ENCODE results near the gene GOLGA2. TPM values are rescaled to one million over a fixed set of nuclear protein-coding genes. Genes with fewer than 3 reads are reported as not detected.
A peak's percentile ranks its signal among the peaks of the same experiment; 100 is the strongest.

The GOLGA2 gene
- total and polyA plus RNA-seq, 2 of the 13 experiments (the other 11 are each of a cell fraction or from before 2014, with no cell fraction given) = 45.3 to 45.8 TPM

DNA sequence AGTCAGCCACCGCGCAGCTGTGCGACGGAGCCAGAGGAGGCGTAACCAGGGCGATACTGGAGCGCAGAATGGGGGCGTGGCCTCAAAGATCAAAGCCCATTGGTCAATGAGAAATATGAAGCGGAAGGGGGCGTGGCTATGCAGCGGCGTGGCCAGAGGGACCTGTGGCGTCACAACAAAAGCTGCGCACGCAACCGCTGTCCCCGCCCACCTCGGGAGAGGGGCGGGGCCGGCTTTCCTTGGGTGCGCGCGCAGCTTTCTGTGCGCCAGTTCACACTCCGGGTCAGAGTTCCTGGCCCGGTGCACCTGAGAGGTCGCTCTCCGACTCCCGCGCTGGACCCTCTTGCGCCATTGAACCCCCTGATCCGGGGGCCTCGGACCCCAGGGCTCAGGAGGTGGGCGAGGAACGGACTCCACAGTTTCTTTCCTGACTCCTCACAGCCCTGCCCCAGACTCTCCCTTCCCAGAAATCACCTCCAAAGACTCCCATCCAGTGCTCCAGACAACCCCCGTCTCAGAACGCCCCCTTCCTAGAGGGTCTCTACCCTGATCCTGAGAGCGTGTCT, 284 bp upstream of the GOLGA2 start, which contains the start of gene SWI5 (continued):
- TF ChIP-seq, protein P1, sequence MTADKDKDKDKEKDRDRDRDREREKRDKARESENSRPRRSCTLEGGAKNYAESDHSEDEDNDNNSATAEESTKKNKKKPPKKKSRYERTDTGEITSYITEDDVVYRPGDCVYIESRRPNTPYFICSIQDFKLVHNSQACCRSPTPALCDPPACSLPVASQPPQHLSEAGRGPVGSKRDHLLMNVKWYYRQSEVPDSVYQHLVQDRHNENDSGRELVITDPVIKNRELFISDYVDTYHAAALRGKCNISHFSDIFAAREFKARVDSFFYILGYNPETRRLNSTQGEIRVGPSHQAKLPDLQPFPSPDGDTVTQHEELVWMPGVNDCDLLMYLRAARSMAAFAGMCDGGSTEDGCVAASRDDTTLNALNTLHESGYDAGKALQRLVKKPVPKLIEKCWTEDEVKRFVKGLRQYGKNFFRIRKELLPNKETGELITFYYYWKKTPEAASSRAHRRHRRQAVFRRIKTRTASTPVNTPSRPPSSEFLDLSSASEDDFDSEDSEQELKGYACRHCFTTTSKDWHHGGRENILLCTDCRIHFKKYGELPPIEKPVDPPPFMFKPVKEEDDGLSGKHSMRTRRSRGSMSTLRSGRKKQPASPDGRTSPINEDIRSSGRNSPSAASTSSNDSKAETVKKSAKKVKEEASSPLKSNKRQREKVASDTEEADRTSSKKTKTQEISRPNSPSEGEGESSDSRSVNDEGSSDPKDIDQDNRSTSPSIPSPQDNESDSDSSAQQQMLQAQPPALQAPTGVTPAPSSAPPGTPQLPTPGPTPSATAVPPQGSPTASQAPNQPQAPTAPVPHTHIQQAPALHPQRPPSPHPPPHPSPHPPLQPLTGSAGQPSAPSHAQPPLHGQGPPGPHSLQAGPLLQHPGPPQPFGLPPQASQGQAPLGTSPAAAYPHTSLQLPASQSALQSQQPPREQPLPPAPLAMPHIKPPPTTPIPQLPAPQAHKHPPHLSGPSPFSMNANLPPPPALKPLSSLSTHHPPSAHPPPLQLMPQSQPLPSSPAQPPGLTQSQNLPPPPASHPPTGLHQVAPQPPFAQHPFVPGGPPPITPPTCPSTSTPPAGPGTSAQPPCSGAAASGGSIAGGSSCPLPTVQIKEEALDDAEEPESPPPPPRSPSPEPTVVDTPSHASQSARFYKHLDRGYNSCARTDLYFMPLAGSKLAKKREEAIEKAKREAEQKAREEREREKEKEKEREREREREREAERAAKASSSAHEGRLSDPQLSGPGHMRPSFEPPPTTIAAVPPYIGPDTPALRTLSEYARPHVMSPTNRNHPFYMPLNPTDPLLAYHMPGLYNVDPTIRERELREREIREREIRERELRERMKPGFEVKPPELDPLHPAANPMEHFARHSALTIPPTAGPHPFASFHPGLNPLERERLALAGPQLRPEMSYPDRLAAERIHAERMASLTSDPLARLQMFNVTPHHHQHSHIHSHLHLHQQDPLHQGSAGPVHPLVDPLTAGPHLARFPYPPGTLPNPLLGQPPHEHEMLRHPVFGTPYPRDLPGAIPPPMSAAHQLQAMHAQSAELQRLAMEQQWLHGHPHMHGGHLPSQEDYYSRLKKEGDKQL (CRISPR knock-in tag; IDR thresholded peaks at IDR 0.05; ENCODE audit: low read depth) = no peak
- TF ChIP-seq NR2F1 (CRISPR knock-in tag; IDR thresholded peaks at IDR 0.05) = peak; percentile 82 to 92; a peak in 3 of 4 replicates
- no peak for TF ChIP-seq ZNF629 (CRISPR knock-in tag; conservative IDR thresholded peaks at IDR 0.05)
- no peak for TF ChIP-seq HIVEP1 (CRISPR knock-in tag; IDR thresholded peaks at IDR 0.05)
- peak; percentile 82 for TF ChIP-seq NR2F2 (IDR thresholded peaks at IDR 0.05; ENCODE audit: borderline replicate concordance, low read depth)
- no peak for TF ChIP-seq GTF3A (CRISPR knock-in tag; conservative IDR thresholded peaks at IDR 0.05)
- no peak for TF ChIP-seq ZNF329 (CRISPR knock-in tag; IDR thresholded peaks at IDR 0.05; ENCODE audit: low read depth)
- no peak for TF ChIP-seq HHEX (CRISPR knock-in tag; IDR thresholded peaks at IDR 0.05)
- TF ChIP-seq ZBTB7B (CRISPR knock-in tag; IDR thresholded peaks at IDR 0.05) = peak; percentile 76; the same call in 1 of the 2 replicates
- no peak for TF ChIP-seq NKX3-1 (CRISPR knock-in tag; IDR thresholded peaks at IDR 0.05)
- no peak for TF ChIP-seq NR3C1 (CRISPR knock-in tag; IDR thresholded peaks at IDR 0.05)
- TF ChIP-seq KDM6A (CRISPR knock-in tag; IDR thresholded peaks at IDR 0.05; ENCODE audit: low read depth) = no peak
- TF ChIP-seq ZFY (CRISPR knock-in tag; IDR thresholded peaks at IDR 0.05) = peak; percentile 69; the same call in 1 of the 2 replicates
- peak; percentile 35; the same call in 1 of the 2 replicates for TF ChIP-seq DMAP1 (CRISPR knock-in tag; IDR thresholded peaks at IDR 0.05)
- TF ChIP-seq, protein P2, sequence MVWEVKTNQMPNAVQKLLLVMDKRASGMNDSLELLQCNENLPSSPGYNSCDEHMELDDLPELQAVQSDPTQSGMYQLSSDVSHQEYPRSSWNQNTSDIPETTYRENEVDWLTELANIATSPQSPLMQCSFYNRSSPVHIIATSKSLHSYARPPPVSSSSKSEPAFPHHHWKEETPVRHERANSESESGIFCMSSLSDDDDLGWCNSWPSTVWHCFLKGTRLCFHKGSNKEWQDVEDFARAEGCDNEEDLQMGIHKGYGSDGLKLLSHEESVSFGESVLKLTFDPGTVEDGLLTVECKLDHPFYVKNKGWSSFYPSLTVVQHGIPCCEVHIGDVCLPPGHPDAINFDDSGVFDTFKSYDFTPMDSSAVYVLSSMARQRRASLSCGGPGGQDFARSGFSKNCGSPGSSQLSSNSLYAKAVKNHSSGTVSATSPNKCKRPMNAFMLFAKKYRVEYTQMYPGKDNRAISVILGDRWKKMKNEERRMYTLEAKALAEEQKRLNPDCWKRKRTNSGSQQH (CRISPR knock-in tag; IDR thresholded peaks at IDR 0.05; ENCODE audit: low read depth) = no peak
- TF ChIP-seq ZNF614 (CRISPR knock-in tag; IDR thresholded peaks at IDR 0.05; ENCODE audit: borderline replicate concordance) = no peak
- no peak for TF ChIP-seq JUN (CRISPR knock-in tag; IDR thresholded peaks at IDR 0.05)
- TF ChIP-seq PAX8 (CRISPR knock-in tag; IDR thresholded peaks at IDR 0.05; ENCODE audit: borderline replicate concordance) = no peak
- peak; percentile 85 for TF ChIP-seq PHF8 (CRISPR knock-in tag; IDR thresholded peaks at IDR 0.05)
- TF ChIP-seq ZNF879 (CRISPR knock-in tag; IDR thresholded peaks at IDR 0.05) = no peak
- TF ChIP-seq, protein P3, sequence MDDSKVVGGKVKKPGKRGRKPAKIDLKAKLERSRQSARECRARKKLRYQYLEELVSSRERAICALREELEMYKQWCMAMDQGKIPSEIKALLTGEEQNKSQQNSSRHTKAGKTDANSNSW (CRISPR knock-in tag; IDR thresholded peaks at IDR 0.05; ENCODE audit: borderline replicate concordance) = 0 out of 2 replicates have a peak, but pooled peaks have one; percentile 69
- TF ChIP-seq FOXC1 (CRISPR knock-in tag; IDR thresholded peaks at IDR 0.05; ENCODE audit: borderline replicate concordance) = no peak
- TF ChIP-seq SOX5 (CRISPR knock-in tag; IDR thresholded peaks at IDR 0.05; ENCODE audit: borderline replicate concordance) = 0 out of 2 replicates have a peak, but pooled peaks have one; percentile 2
- TF ChIP-seq HOXA5 (CRISPR knock-in tag; IDR thresholded peaks at IDR 0.05) = no peak
- no peak for TF ChIP-seq ZNF772 (CRISPR knock-in tag; IDR thresholded peaks at IDR 0.05)
- no peak for TF ChIP-seq XBP1 (CRISPR knock-in tag; IDR thresholded peaks at IDR 0.05)
- TF ChIP-seq ZNF891 (CRISPR knock-in tag; IDR thresholded peaks at IDR 0.05) = peak; percentile 64
- TF ChIP-seq BORCS8-MEF2B (CRISPR knock-in tag; IDR thresholded peaks at IDR 0.05) = no peak

All from HepG2 (cell line).